Activated T-helper 17 cell treated with anti-CD3 and anti-CD28 coated beads, Interleukin-2, amount 50 U/mL, for 72 hours (primary cell): Measurements from ENCODE around the gene IL7R. TPM values are rescaled to one million over a fixed set of nuclear protein-coding genes. Genes with fewer than 3 reads are reported as not detected.

Experiments
- ATAC-seq: fragments of 150-1000 bp; cut with Tn5 transposase; replicated peaks from 2 replicates; pipeline ENCODE4 v1.10.0; 2021; ENCODE audit warnings: mild to moderate bottlenecking, moderate library complexity
- H3K27ac Mint-ChIP-seq: one replicate; pipeline ENCODE4 v1.8.0; 2022; ENCODE audit warnings: mixed read lengths
- H3K27me3 Mint-ChIP-seq: one replicate; pipeline ENCODE4 v1.8.0; 2022; ENCODE audit warnings: mixed read lengths
- H3K36me3 Mint-ChIP-seq: one replicate; pipeline ENCODE4 v1.8.0; 2022; ENCODE audit warnings: low read depth, mild to moderate bottlenecking, mixed read lengths
- H3K4me1 Mint-ChIP-seq: one replicate; pipeline ENCODE4 v1.8.0; 2022; ENCODE audit warnings: mixed read lengths
- H3K4me3 Mint-ChIP-seq: one replicate; pipeline ENCODE4 v1.8.0; 2022; ENCODE audit warnings: mild to moderate bottlenecking, mixed read lengths
- H3K9me3 Mint-ChIP-seq: one replicate; pipeline ENCODE4 v1.8.0; 2022; ENCODE audit warnings: mixed read lengths
- total RNA-seq, 2 donors: library from RNA; stranded (reverse); gene quantifications; one replicate each; pipeline ENCODE4 v1.2.3, GENCODE V29; 2022

The IL7R gene
- total RNA-seq, 2 donors from 2014 or later: 162 to 203 TPM

DNA sequence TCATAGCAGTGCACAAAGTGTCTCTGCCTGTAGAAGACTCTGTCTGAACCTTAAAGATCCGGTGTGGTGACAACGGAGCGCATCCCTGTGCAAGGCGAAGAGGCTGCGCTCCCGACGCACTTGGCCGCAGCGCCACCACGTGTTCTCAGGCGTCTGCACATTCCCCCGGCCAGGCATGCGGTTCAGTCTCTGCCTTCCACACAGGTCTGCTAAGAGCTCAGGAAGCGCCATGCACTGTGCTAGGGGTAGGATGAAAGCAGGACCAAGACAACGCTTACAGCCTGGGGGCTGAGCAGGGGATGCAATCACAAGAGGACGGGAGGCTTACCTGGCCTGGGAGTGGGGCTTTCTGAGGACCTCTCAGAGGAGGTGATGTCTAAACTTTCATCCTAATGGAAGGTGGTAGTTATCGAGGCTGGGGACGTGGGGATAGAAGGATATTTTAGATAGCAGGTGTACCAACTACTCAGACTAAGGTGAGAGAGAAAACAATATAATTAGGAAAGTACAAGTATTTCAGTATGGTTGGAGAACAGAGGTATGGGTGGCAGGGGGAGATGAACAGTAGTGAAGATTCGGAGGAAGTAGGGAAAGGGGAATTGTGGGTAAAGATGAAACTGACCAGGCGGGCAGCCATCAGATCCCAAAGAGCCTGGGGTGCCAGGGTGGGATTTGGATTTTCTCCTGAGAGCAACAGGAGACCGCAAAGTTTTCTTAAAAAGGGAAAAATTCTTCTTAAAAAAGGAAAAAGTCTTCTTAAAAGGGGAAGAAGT, 68.4 kb downstream of the IL7R start:
- peaks cover 25% of the 10 kb centered on the region for H3K4me1 Mint-ChIP-seq
- peak; percentile 88 for ATAC-seq
- peak overlapping the region; percentile 84 for H3K27ac Mint-ChIP-seq
- H3K36me3 Mint-ChIP-seq: no peaks in the 10 kb centered on the region
- no peaks in the 10 kb centered on the region for H3K27me3 Mint-ChIP-seq
- no peaks in the 10 kb centered on the region for H3K9me3 Mint-ChIP-seq
- H3K4me3 Mint-ChIP-seq: peak overlapping the region; percentile 85

DNA sequence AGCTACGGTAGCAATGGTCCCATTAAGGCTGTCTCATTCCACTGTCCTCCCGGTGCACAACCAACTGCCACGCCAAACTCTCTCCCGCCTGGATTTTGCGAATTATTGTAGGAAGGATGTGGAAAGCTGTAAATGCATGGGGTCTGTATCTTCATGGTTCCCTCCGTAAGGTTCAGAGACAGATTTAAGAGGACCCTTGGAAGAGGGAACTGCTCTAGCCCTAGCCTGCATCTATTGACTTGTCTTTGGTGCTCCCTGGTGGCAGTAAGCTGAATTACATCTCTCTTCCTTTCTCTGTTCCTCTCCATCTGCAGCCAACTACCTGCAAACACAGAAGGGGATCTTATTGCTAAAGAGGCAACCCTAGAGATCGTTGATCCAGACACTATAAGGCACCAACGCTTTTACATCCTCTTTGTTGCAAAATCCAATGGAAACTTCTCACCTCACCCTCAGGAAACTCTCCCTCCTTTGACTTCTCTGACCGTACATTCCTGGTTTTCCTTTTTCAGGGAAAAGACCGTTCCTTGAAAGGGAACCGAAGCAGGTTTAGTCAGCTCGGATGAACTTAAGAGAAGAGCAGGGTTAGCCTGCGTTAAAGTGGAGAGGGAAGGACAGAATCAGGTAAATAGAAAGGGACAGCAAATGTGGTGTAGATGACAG, 69.8 kb downstream of the IL7R start:
- no peaks in the 10 kb centered on the region for H3K36me3 Mint-ChIP-seq
- H3K4me3 Mint-ChIP-seq: peak overlapping the region; percentile 85
- ATAC-seq: peak; percentile 30
- H3K27ac Mint-ChIP-seq: no peak overlapping the region
- H3K27me3 Mint-ChIP-seq: no peaks in the 10 kb centered on the region
- no peaks in the 10 kb centered on the region for H3K9me3 Mint-ChIP-seq
- H3K4me1 Mint-ChIP-seq: peaks cover 25% of the 10 kb centered on the region

Other genes with a start within 250 kb of the IL7R start
- gene SPEF2, start 239.0 kb upstream of the IL7R start, total RNA-seq: 1 to 10 TPM; 6.7 to 9.3 TPM
- 1 to 10 TPM in 1 of 2 donors, not detected in 1; 1.1 TPM for gene CAPSL, start 81.7 kb downstream of the IL7R start, total RNA-seq
- gene UGT3A1, start 134.5 kb downstream of the IL7R start, total RNA-seq: not detected
- gene UGT3A2, start 210.0 kb downstream of the IL7R start, total RNA-seq: under 1 TPM in 1 of 2 donors, not detected in 1; 0.28 TPM